Peyer's patch (tissue), 4 donors: ENCODE data around the gene KCNJ10. TPM values are rescaled to one million over a fixed set of nuclear protein-coding genes. Genes with fewer than 3 reads are reported as not detected.

Experiments used
- DNase-seq, 3 donors: peaks; one replicate each; pipeline ENCODE4 v3.0.0-alpha.2; 2017 to 2019
- H3K27ac ChIP-seq, 4 donors: fragments of 200-600 bp; sonication (generic); one replicate each; pipeline ENCODE4 v1.5.1; 2016 to 2019
- H3K27me3 ChIP-seq, 2 donors: fragments of 200-600 bp; sonication (generic); one replicate each; pipeline ENCODE4 v1.5.1; 2019
- H3K36me3 ChIP-seq, 3 donors: fragments of 200-600 bp; sonication (generic); one replicate each; pipeline ENCODE4 v1.5.1; 2016 to 2019
- H3K4me1 ChIP-seq, 4 donors: fragments of 200-600 bp; sonication (generic); one replicate each; pipeline ENCODE4 v1.5.1; 2016 to 2019
- H3K4me3 ChIP-seq, 4 donors: fragments of 200-600 bp; sonication (generic); 1 replicate in 3 of 4; 2 replicates in 1 of 4; pipeline ENCODE4 v1.5.1; 2016 to 2019; ENCODE audit warnings: mild to moderate bottlenecking in 1 of 4
- H3K9me3 ChIP-seq, 4 donors: fragments of 200-600 bp; sonication (generic); one replicate each; pipeline ENCODE4 v1.5.1; 2016 to 2019; ENCODE audit warnings: mild to moderate bottlenecking in 1 of 4
- POLR2A ChIP-seq, 2 donors: fragments of 450-650 bp; IDR thresholded peaks; one replicate each; pipeline ENCODE4 v1.5.1; 2017; ENCODE audit warnings: antibody characterized with exemption in 2 of 2, mild to moderate bottlenecking in 2 of 2, moderate library complexity in 2 of 2
- total RNA-seq, 4 donors: library from RNA; depleted of rRNA; stranded (reverse); fragments of >200 nt; gene quantifications; one replicate each; pipeline ENCODE4 v1.1.0, GENCODE V29; 2016
- TF ChIP-seq, protein P1 (sequence below), 6 experiments: fragments of 450-650 bp in 4 of 6; fragments of 200-600 bp in 2 of 6; sonication (generic) in 1 of 6; IDR thresholded peaks; one replicate each; pipeline ENCODE4 v1.5.1; 2017 to 2019; ENCODE audit warnings: antibody characterized with exemption in 6 of 6, mild to moderate bottlenecking in 3 of 6, moderate library complexity in 1 of 6

The KCNJ10 gene
- total RNA-seq, 4 donors from 2014 or later: not detected

GRCh38 chr1:159986093-159986492 lies 83.9 kb downstream of the KCNJ10 start:
- H3K4me3 ChIP-seq: no peak overlapping the region
- no peak overlapping the region for H3K27ac ChIP-seq
- no peak for DNase-seq
- H3K36me3 ChIP-seq: no peaks in the 10 kb centered on the region
- no peaks in the 10 kb centered on the region for H3K27me3 ChIP-seq
- no peak for TF ChIP-seq POLR2A (IDR thresholded peaks at IDR 0.05)
- TF ChIP-seq, protein P1, sequence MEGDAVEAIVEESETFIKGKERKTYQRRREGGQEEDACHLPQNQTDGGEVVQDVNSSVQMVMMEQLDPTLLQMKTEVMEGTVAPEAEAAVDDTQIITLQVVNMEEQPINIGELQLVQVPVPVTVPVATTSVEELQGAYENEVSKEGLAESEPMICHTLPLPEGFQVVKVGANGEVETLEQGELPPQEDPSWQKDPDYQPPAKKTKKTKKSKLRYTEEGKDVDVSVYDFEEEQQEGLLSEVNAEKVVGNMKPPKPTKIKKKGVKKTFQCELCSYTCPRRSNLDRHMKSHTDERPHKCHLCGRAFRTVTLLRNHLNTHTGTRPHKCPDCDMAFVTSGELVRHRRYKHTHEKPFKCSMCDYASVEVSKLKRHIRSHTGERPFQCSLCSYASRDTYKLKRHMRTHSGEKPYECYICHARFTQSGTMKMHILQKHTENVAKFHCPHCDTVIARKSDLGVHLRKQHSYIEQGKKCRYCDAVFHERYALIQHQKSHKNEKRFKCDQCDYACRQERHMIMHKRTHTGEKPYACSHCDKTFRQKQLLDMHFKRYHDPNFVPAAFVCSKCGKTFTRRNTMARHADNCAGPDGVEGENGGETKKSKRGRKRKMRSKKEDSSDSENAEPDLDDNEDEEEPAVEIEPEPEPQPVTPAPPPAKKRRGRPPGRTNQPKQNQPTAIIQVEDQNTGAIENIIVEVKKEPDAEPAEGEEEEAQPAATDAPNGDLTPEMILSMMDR (IDR thresholded peaks at IDR 0.05): no peak
- no peaks in the 10 kb centered on the region for H3K4me1 ChIP-seq
- H3K9me3 ChIP-seq: no peaks in the 10 kb centered on the region

- no peaks in the 10 kb centered on the region for H3K4me1 ChIP-seq
- H3K4me3 ChIP-seq: no peak overlapping the region
- no peaks in the 10 kb centered on the region for H3K36me3 ChIP-seq
- TF ChIP-seq, protein P1 (IDR thresholded peaks at IDR 0.05): no peak
- no peak for TF ChIP-seq POLR2A (IDR thresholded peaks at IDR 0.05)
- H3K27me3 ChIP-seq: no peaks in the 10 kb centered on the region
- no peaks in the 10 kb centered on the region for H3K9me3 ChIP-seq
- DNase-seq: no peak
- H3K27ac ChIP-seq: no peak overlapping the region
These were observed 84.5 kb downstream of the KCNJ10 start for GRCh38 chr1:159985473-159985872.

GRCh38 chr1:159983681-159984080 lies 86.3 kb downstream of the KCNJ10 start:
- peaks cover 0 to 8% (median 0%) of the 10 kb centered on the region in 3 donors for H3K36me3 ChIP-seq
- H3K27me3 ChIP-seq: no peaks in the 10 kb centered on the region
- no peaks in the 10 kb centered on the region for H3K4me1 ChIP-seq
- H3K4me3 ChIP-seq: no peak overlapping the region
- no peak for DNase-seq
- H3K27ac ChIP-seq: no peak overlapping the region
- TF ChIP-seq, protein P1 (IDR thresholded peaks at IDR 0.05): no peak
- TF ChIP-seq POLR2A (IDR thresholded peaks at IDR 0.05): no peak
- H3K9me3 ChIP-seq: no peaks in the 10 kb centered on the region

- peaks cover 0 to 8% (median 0%) of the 10 kb centered on the region in 3 donors for H3K36me3 ChIP-seq
- no peaks in the 10 kb centered on the region for H3K27me3 ChIP-seq
- H3K4me1 ChIP-seq: no peaks in the 10 kb centered on the region
- H3K27ac ChIP-seq: no peak overlapping the region
- DNase-seq: no peak
- TF ChIP-seq, protein P1 (IDR thresholded peaks at IDR 0.05): no peak
- no peak for TF ChIP-seq POLR2A (IDR thresholded peaks at IDR 0.05)
- no peaks in the 10 kb centered on the region for H3K9me3 ChIP-seq
- H3K4me3 ChIP-seq: no peak overlapping the region
These were observed 87.7 kb downstream of the KCNJ10 start for GRCh38 chr1:159982280-159982679.

DNA sequence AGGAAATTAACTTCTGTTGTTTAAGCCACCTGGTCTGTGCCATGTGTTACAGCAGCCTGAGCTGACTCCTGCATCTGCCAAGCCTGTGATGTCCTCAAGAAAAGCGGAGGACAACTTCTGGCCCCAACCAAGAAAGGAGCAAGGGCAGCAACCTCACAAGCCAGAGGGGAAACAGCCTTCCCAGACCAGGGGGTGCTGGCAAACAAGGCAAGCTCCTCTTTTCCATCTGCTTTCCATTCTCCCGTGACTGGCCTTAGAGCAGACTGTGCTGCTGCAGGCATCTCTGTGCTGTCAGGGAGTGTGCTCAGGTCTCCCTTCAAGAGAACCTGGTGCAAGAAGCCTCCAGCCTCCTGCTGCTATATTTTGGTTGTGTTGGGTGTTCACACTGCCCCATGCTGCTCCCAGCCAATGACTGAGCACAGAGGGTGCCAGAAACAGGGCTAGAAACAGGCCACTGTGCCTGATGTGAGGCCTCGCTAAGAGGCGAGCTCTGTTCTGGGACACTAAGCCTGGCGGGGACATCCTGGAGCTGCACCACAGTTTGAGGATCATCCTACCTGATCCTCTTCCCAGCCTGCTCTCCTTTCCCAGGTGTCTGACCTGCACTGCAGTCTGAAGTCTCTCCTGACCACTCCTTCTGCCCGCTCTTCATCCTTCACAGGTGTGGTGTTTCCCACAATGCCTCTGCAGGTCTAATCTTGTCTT lies 88.5 kb downstream of the KCNJ10 start:
- no peak for DNase-seq

More for the DNA sequence above, 88.5 kb downstream of the KCNJ10 start:
- H3K36me3 ChIP-seq: peaks cover 0 to 8% (median 0%) of the 10 kb centered on the region in 3 donors
- H3K27me3 ChIP-seq: no peaks in the 10 kb centered on the region
- H3K9me3 ChIP-seq: no peaks in the 10 kb centered on the region
- no peak overlapping the region for H3K27ac ChIP-seq
- H3K4me1 ChIP-seq: no peaks in the 10 kb centered on the region
- no peak overlapping the region for H3K4me3 ChIP-seq
- TF ChIP-seq POLR2A (IDR thresholded peaks at IDR 0.05): no peak
- TF ChIP-seq, protein P1 (IDR thresholded peaks at IDR 0.05): no peak
